ENCODE measurements around the gene KLHL18. TPM values are rescaled to one million over a fixed set of nuclear protein-coding genes. Genes with fewer than 3 reads are reported as not detected.
A peak's percentile ranks its signal among the peaks of the same experiment; 100 is the strongest.

The KLHL18 gene
- polyA plus RNA-seq, 3 donors, result 43.4 to 63.3 (median 45.3) TPM

DNA sequence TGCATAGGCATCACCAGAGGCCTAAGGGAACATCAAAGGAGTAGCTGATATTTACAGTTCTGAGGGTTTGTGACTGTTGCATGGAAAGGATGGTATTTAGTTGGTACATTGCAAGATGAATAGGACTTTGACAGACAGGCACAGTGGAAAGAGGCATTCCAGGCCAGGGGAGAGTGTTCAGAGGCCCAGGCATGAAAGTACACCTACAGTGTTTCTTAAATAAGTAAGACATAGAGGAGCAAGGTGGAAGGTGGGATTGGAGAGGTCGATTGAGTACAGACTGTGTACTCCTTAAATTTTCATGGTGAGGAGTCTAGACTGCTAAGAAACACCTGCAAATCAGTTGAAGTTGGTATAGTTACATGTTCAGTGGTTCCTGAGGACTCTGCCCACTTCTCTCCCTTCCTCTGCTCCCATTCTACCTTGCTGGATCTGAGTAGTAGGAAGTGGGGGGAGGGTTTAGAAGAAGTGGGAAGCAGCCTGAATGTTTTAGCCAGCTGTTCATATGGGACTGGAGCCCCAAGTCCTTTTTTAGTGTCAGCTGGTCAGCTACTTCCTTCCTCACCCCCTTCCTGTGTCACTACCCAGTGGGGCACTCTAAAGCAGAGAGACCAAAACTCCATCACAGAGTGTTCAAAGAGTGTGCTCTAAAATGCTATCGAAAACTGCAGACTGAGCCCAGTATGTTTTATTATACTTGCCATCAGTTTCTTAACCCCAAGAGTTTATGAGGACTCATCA lies 14.0 kb downstream of the KLHL18 start:
- intact Hi-C loops (cut with micrococcal nuclease), result no loop called here
- Histone ChIP-seq H3K4me3 (replicated peaks in 1 of 3; ENCODE audit: low read depth in 2 of 3, low read length in 3 of 3) (peak overlapping the region in 2 of 3 experiments; percentile 19 to 56), H4K20me1 (ENCODE audit: insufficient read depth, low read length) (peaks cover 98% of the 10 kb centered on the region), H3K9me3 (replicated peaks in 1 of 2; ENCODE audit: control insufficient read depth in 1 of 2, insufficient read depth in 1 of 2, low read length in 2 of 2) (no peaks in the 10 kb centered on the region), H2AFZ (ENCODE audit: insufficient read depth, low read depth, low read length, poor library complexity, severe bottlenecking) (no peak overlapping the region), H3K79me2 (ENCODE audit: insufficient read depth, low read length) (peaks cover 97% of the 10 kb centered on the region), H3K9ac (ENCODE audit: insufficient read depth, low read length, poor library complexity, severe bottlenecking) (peak overlapping the region; percentile 23), H3K36me3 (replicated peaks in 1 of 2; ENCODE audit: control insufficient read depth in 1 of 2, insufficient read depth in 2 of 2, low read length in 2 of 2) (peaks cover 7 to 35% of the 10 kb centered on the region in 2 donors), H3K4me2 (replicated peaks; ENCODE audit: extremely low read depth, low read length, poor library complexity, severe bottlenecking) (peak overlapping the region; percentile 67), H3K27ac (ENCODE audit: low read depth in 1 of 2, low read length in 2 of 2) (peak overlapping the region in 1 of 2 donors; percentile 69), H3K27me3 (ENCODE audit: control insufficient read depth in 2 of 2, insufficient read depth in 2 of 2, low read length in 2 of 2) (no peaks in the 10 kb centered on the region), H3K4me1 (ENCODE audit: control insufficient read depth in 1 of 2, insufficient read depth in 2 of 2, low read length in 2 of 2) (peaks cover 43 to 68% of the 10 kb centered on the region in 2 donors)
- H3K9me3 Mint-ChIP-seq, result no peaks in the 10 kb centered on the region
- peaks cover 73% of the 10 kb centered on the region for H3K4me1 Mint-ChIP-seq
- no peaks in the 10 kb centered on the region for H3K27me3 Mint-ChIP-seq (ENCODE audit: low read depth in 3 of 3)
- peak in 1 of 3 donors; percentile 26 for DNase-seq
- 100% methylated on average over 1 of the region's 2 CpGs for WGBS (ENCODE audit: insufficient coverage)
- TF ChIP-seq, protein P1, sequence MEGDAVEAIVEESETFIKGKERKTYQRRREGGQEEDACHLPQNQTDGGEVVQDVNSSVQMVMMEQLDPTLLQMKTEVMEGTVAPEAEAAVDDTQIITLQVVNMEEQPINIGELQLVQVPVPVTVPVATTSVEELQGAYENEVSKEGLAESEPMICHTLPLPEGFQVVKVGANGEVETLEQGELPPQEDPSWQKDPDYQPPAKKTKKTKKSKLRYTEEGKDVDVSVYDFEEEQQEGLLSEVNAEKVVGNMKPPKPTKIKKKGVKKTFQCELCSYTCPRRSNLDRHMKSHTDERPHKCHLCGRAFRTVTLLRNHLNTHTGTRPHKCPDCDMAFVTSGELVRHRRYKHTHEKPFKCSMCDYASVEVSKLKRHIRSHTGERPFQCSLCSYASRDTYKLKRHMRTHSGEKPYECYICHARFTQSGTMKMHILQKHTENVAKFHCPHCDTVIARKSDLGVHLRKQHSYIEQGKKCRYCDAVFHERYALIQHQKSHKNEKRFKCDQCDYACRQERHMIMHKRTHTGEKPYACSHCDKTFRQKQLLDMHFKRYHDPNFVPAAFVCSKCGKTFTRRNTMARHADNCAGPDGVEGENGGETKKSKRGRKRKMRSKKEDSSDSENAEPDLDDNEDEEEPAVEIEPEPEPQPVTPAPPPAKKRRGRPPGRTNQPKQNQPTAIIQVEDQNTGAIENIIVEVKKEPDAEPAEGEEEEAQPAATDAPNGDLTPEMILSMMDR (IDR thresholded peaks at IDR 0.05), result no peak
- H3K36me3 Mint-ChIP-seq, result peaks cover 39 to 55% of the 10 kb centered on the region in 2 donors
- H3K4me3 Mint-ChIP-seq, result peak overlapping the region; percentile 49 to 69
- H3K27ac Mint-ChIP-seq, result peak overlapping the region; percentile 11 to 88 (median 64)

DNA sequence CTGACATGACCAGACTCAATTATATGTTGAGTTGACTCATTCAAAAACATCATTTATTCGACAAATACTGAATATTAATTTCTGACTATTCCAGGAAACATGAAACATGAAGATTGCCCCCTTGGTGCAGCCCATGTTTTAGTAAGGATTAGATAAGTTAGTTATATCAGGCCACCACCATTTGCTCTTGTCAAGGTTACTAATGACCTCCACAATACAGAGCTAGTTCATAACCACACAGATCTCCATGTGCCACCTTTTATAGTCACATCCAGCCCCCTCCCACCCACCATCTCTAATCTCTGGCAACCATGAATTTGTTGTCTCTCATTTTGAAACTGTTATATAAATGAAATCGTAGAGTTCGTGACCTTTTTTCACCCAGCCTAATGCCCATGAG lies 15.7 kb downstream of the KLHL18 start:
- intact Hi-C loops (cut with micrococcal nuclease), result no loop called here
- H3K36me3 ChIP-seq (replicated peaks in 1 of 2; ENCODE audit: control insufficient read depth in 1 of 2, insufficient read depth in 2 of 2, low read length in 2 of 2), result peaks cover 21 to 47% of the 10 kb centered on the region in 2 donors
- H3K27ac Mint-ChIP-seq, result peak overlapping the region in 1 of 7 donors; percentile 57
- no peak overlapping the region for H3K9ac ChIP-seq (ENCODE audit: insufficient read depth, low read length, poor library complexity, severe bottlenecking)
- H3K4me3 Mint-ChIP-seq, result no peak overlapping the region
- peaks cover 41 to 64% of the 10 kb centered on the region in 2 donors for H3K4me1 ChIP-seq (ENCODE audit: control insufficient read depth in 1 of 2, insufficient read depth in 2 of 2, low read length in 2 of 2)
- no peak overlapping the region for H3K27ac ChIP-seq (ENCODE audit: low read depth in 1 of 2, low read length in 2 of 2)
- no peaks in the 10 kb centered on the region for H3K27me3 ChIP-seq (ENCODE audit: control insufficient read depth in 2 of 2, insufficient read depth in 2 of 2, low read length in 2 of 2)
- H3K4me3 ChIP-seq (replicated peaks in 1 of 3; ENCODE audit: low read depth in 2 of 3, low read length in 3 of 3), result no peak overlapping the region
- H3K79me2 ChIP-seq (ENCODE audit: insufficient read depth, low read length), result peaks cover 93% of the 10 kb centered on the region
- H3K36me3 Mint-ChIP-seq, result peaks cover 56 to 67% of the 10 kb centered on the region in 2 donors
- peaks cover 68% of the 10 kb centered on the region for H3K4me1 Mint-ChIP-seq
- TF ChIP-seq, protein P1 (IDR thresholded peaks at IDR 0.05), result no peak
- H3K9me3 ChIP-seq (replicated peaks in 1 of 2; ENCODE audit: control insufficient read depth in 1 of 2, insufficient read depth in 1 of 2, low read length in 2 of 2), result no peaks in the 10 kb centered on the region
- no peaks in the 10 kb centered on the region for H3K9me3 Mint-ChIP-seq
- no peak overlapping the region for H2AFZ ChIP-seq (ENCODE audit: insufficient read depth, low read depth, low read length, poor library complexity, severe bottlenecking)
- no CpG with 5 or more reads among the region's 3 CpGs for WGBS (ENCODE audit: insufficient coverage)
- H3K27me3 Mint-ChIP-seq (ENCODE audit: low read depth in 3 of 3), result no peaks in the 10 kb centered on the region
- no peak overlapping the region for H3K4me2 ChIP-seq (replicated peaks; ENCODE audit: extremely low read depth, low read length, poor library complexity, severe bottlenecking)
- DNase-seq, result no peak
- H4K20me1 ChIP-seq (ENCODE audit: insufficient read depth, low read length), result peaks cover 98% of the 10 kb centered on the region
